Measurements from ENCODE around the gene LRPAP1.
"Not testable (repeated sequence)": the region's sequence is repeated elsewhere in the genome, so short reads cannot be mapped to it uniquely, and the experiment has no call there.

DNA sequence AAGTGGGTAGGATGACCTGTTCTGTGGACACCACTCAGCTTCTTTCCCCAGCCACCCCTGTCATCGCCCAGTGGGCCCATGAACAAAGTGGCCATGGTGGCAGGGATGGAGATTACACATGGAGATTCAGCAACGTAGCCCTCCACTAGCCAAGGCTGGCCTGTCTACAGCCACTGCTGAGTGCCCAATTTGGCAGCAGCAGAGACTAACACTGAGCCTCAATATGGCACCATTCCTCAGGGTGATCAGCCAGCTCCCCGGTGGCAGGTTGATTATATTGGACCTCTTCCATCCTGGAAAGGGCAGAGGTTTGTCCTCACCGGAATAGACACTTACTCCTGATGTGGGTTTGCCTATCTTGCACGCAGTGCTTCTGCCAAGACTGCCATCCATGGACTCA, 73.1 kb downstream of the LRPAP1 start:
- TF ChIP-seq, protein P1, sequence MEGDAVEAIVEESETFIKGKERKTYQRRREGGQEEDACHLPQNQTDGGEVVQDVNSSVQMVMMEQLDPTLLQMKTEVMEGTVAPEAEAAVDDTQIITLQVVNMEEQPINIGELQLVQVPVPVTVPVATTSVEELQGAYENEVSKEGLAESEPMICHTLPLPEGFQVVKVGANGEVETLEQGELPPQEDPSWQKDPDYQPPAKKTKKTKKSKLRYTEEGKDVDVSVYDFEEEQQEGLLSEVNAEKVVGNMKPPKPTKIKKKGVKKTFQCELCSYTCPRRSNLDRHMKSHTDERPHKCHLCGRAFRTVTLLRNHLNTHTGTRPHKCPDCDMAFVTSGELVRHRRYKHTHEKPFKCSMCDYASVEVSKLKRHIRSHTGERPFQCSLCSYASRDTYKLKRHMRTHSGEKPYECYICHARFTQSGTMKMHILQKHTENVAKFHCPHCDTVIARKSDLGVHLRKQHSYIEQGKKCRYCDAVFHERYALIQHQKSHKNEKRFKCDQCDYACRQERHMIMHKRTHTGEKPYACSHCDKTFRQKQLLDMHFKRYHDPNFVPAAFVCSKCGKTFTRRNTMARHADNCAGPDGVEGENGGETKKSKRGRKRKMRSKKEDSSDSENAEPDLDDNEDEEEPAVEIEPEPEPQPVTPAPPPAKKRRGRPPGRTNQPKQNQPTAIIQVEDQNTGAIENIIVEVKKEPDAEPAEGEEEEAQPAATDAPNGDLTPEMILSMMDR (conservative IDR thresholded peaks at IDR 0.05; ENCODE audit: low read depth, low read length): not testable (repeated sequence)
- not testable (repeated sequence) for TF ChIP-seq EZH2 (IDR thresholded peaks at IDR 0.05; ENCODE audit: borderline replicate concordance, low read depth, low read length, poor library complexity, severe bottlenecking)
